ENCODE data around the gene ARHGAP27.

The ARHGAP27 gene

GRCh38 chr17:45430738-45431530 is 1.7 kb downstream of the ARHGAP27 start:
- no peak for DNase-seq (ENCODE audit: low read depth in 1 of 2, low spot score in 1 of 2)

- no peak for DNase-seq (ENCODE audit: low read depth in 1 of 2, low spot score in 1 of 2)
These were observed 2.5 kb downstream of the ARHGAP27 start for GRCh38 chr17:45430006-45430737.

GRCh38 chr17:45429339-45430005 is 3.2 kb downstream of the ARHGAP27 start:
- no peak for DNase-seq (ENCODE audit: low read depth in 1 of 2, low spot score in 1 of 2)

GRCh38 chr17:45428931-45429338 is 3.7 kb downstream of the ARHGAP27 start:
- no peak for DNase-seq (ENCODE audit: low read depth in 1 of 2, low spot score in 1 of 2)

GRCh38 chr17:45428050-45428617 is 4.5 kb downstream of the ARHGAP27 start:
- DNase-seq (ENCODE audit: low read depth in 1 of 2, low spot score in 1 of 2): peak; percentile 65 to 76

- DNase-seq (ENCODE audit: low read depth in 1 of 2, low spot score in 1 of 2): no peak
These were observed 5.4 kb downstream of the ARHGAP27 start for GRCh38 chr17:45427181-45427835.

GRCh38 chr17:45426561-45426960 is 6.1 kb downstream of the ARHGAP27 start:
- DNase-seq (ENCODE audit: low read depth in 1 of 2, low spot score in 1 of 2): no peak

- DNase-seq (ENCODE audit: low read depth in 1 of 2, low spot score in 1 of 2): no peak
These were observed 6.7 kb downstream of the ARHGAP27 start for GRCh38 chr17:45425984-45426413.

- DNase-seq (ENCODE audit: low read depth in 1 of 2, low spot score in 1 of 2): no peak
These were observed 7.3 kb downstream of the ARHGAP27 start for GRCh38 chr17:45425125-45425983.

- no peak for DNase-seq (ENCODE audit: low read depth in 1 of 2, low spot score in 1 of 2)
These were observed 7.9 kb downstream of the ARHGAP27 start for GRCh38 chr17:45424769-45425124.

- DNase-seq (ENCODE audit: low read depth in 1 of 2, low spot score in 1 of 2): no peak
These were observed 8.7 kb downstream of the ARHGAP27 start for GRCh38 chr17:45423975-45424335.

- DNase-seq (ENCODE audit: low read depth in 1 of 2, low spot score in 1 of 2): no peak
These were observed 9.2 kb downstream of the ARHGAP27 start for GRCh38 chr17:45423304-45423974.

GRCh38 chr17:45414990-45415881 is 17.4 kb downstream of the ARHGAP27 start:
- DNase-seq (ENCODE audit: low read depth in 1 of 2, low spot score in 1 of 2): no peak

GRCh38 chr17:45413498-45413923 is 19.2 kb downstream of the ARHGAP27 start:
- no peak for DNase-seq (ENCODE audit: low read depth in 1 of 2, low spot score in 1 of 2)

GRCh38 chr17:45411348-45412105 is 21.1 kb downstream of the ARHGAP27 start:
- no peak for DNase-seq (ENCODE audit: low read depth in 1 of 2, low spot score in 1 of 2)

GRCh38 chr17:45410144-45411091 is 22.3 kb downstream of the ARHGAP27 start:
- peak; percentile 34 to 42 for DNase-seq (ENCODE audit: low read depth in 1 of 2, low spot score in 1 of 2)

- no peak for DNase-seq (ENCODE audit: low read depth in 1 of 2, low spot score in 1 of 2)
These were observed 23.0 kb downstream of the ARHGAP27 start for GRCh38 chr17:45409659-45410076.

All from stimulated activated CD4-positive, alpha-beta T cell treated with anti-CD3 and anti-CD28 coated beads, Interleukin-15, amount 100 ng/mL, for 1 hour (primary cell).